HG02678 (cell line): ENCODE data around the gene THADA.

ENCODE experiments used
- ATAC-seq: cut with Tn5 transposase; IDR thresholded peaks from one replicate; pipeline ENCODE4 v1.9.1; 2021; ENCODE audit warnings: mild to moderate bottlenecking, moderate library complexity; ENCODE audit not compliant: unreplicated experiment

THADA gene

GRCh38 chr2:43262239-43262638, 333.6 kb downstream of the THADA start:
- ATAC-seq = no peak

GRCh38 chr2:43259512-43259911, 336.3 kb downstream of the THADA start:
- no peak for ATAC-seq

GRCh38 chr2:43258547-43259156, 337.2 kb downstream of the THADA start:
- no peak for ATAC-seq

- ATAC-seq = no peak
Measured at GRCh38 chr2:43255296-43255910, 340.4 kb downstream of the THADA start.

GRCh38 chr2:43254331-43254730, 341.5 kb downstream of the THADA start:
- no peak for ATAC-seq

GRCh38 chr2:43251171-43251731, 344.6 kb downstream of the THADA start:
- ATAC-seq = no peak

GRCh38 chr2:43250015-43250414, 345.8 kb downstream of the THADA start:
- no peak for ATAC-seq

- ATAC-seq = no peak
Measured at GRCh38 chr2:43248621-43249020, 347.2 kb downstream of the THADA start.

- ATAC-seq = no peak
Measured at GRCh38 chr2:43246641-43247040, 349.2 kb downstream of the THADA start.

- no peak for ATAC-seq
Measured at GRCh38 chr2:43241558-43241957, 354.3 kb downstream of the THADA start.

- ATAC-seq = no peak
Measured at GRCh38 chr2:43240766-43241150, 355.1 kb downstream of the THADA start.

- ATAC-seq = peak; percentile 60
Measured at GRCh38 chr2:43239981-43240765, 355.7 kb downstream of the THADA start.

- ATAC-seq = no peak
Measured at GRCh38 chr2:43238813-43239212, 357.0 kb downstream of the THADA start.

GRCh38 chr2:43238176-43238575, 357.7 kb downstream of the THADA start:
- ATAC-seq = no peak

- no peak for ATAC-seq
Measured at GRCh38 chr2:43233218-43234212, 362.3 kb downstream of the THADA start.

- no peak for ATAC-seq
Measured at GRCh38 chr2:43230951-43231827, 364.6 kb downstream of the THADA start.

- no peak for ATAC-seq
Measured at GRCh38 chr2:43230351-43230885, 365.4 kb downstream of the THADA start.

- ATAC-seq = no peak
Measured at GRCh38 chr2:43228756-43229659, 366.8 kb downstream of the THADA start.
